DOHH2 (cell line): ENCODE data around the gene MICAL3.

ENCODE experiments used
- H3F3A ChIP-seq: fragments of 200-600 bp; sonication (generic), shearing (Covaris generic); 2 replicates; pipeline ENCODE4 v1.6.0; 2016; ENCODE audit warnings: antibody characterized with exemption, mild to moderate bottlenecking; ENCODE audit not compliant: control insufficient read depth, insufficient read depth
- H3K27ac ChIP-seq: fragments of 200-600 bp; sonication (generic); 2 replicates; pipeline ENCODE4 v1.5.1; 2014; ENCODE audit warnings: low read depth, mild to moderate bottlenecking, low read length, moderate library complexity
- H3K27me3 ChIP-seq: fragments of 200-600 bp; sonication (generic); 2 replicates; pipeline ENCODE4 v1.6.1; 2014; ENCODE audit warnings: mild to moderate bottlenecking, low read length, mixed read lengths; ENCODE audit not compliant: control insufficient read depth
- H3K36me3 ChIP-seq: fragments of 200-600 bp; sonication (generic); 2 replicates; pipeline ENCODE4 v1.6.1; 2014; ENCODE audit warnings: mild to moderate bottlenecking, low read length, moderate library complexity, mixed read lengths; ENCODE audit not compliant: control insufficient read depth
- H3K4me1 ChIP-seq: fragments of 200-600 bp; sonication (generic); 2 replicates; pipeline ENCODE4 v1.6.1; 2014; ENCODE audit warnings: mild to moderate bottlenecking, low read length, mixed read lengths; ENCODE audit not compliant: control insufficient read depth
- H3K4me2 ChIP-seq: fragments of 200-600 bp; sonication (generic); 2 replicates; pipeline ENCODE4 v1.6.0; 2014; ENCODE audit warnings: mild to moderate bottlenecking, low read length, moderate library complexity
- H3K4me3 ChIP-seq: fragments of 200-600 bp; sonication (generic); 2 replicates; pipeline ENCODE4 v1.5.1; 2014; ENCODE audit warnings: mild to moderate bottlenecking, low read length, mixed read lengths
- H3K79me2 ChIP-seq: fragments of 200-600 bp; sonication (generic); 2 replicates; pipeline ENCODE4 v1.6.1; 2014; ENCODE audit warnings: mild to moderate bottlenecking, low read length, mixed read lengths; ENCODE audit not compliant: control insufficient read depth
- H3K9me2 ChIP-seq: fragments of 200-600 bp; sonication (generic); replicated peaks from 2 replicates; pipeline ENCODE4 v1.6.1; 2014; ENCODE audit warnings: mild to moderate bottlenecking, low read length, mixed read lengths; ENCODE audit not compliant: control insufficient read depth
- H3K9me3 ChIP-seq: fragments of 200-600 bp; sonication (generic); 2 replicates; pipeline ENCODE4 v1.6.1; 2014; ENCODE audit warnings: antibody characterized with exemption, low read length, mixed read lengths; ENCODE audit not compliant: control insufficient read depth, insufficient read depth
- H4K20me1 ChIP-seq: fragments of 200-600 bp; sonication (generic); 2 replicates; pipeline ENCODE4 v1.6.0; 2014; ENCODE audit warnings: low read depth, mild to moderate bottlenecking, antibody characterized with exemption, low read length, moderate library complexity; ENCODE audit not compliant: control insufficient read depth, insufficient read depth
- EZH2phosphoT487 ChIP-seq: fragments of 200-600 bp; sonication (generic); IDR thresholded peaks from 2 replicates; pipeline ENCODE4 v1.6.1; 2017; ENCODE audit warnings: borderline replicate concordance, mild to moderate bottlenecking, antibody characterized with exemption, low read length, moderate library complexity, mixed read lengths
- TF ChIP-seq, protein P1 (sequence below): fragments of 200-600 bp; sonication (generic); IDR thresholded peaks from one replicate; pipeline ENCODE4 v1.5.1; 2014; ENCODE audit warnings: antibody characterized with exemption, mild to moderate bottlenecking, low read depth, low read length; ENCODE audit not compliant: poor library complexity, severe bottlenecking

MICAL3 gene

DNA sequence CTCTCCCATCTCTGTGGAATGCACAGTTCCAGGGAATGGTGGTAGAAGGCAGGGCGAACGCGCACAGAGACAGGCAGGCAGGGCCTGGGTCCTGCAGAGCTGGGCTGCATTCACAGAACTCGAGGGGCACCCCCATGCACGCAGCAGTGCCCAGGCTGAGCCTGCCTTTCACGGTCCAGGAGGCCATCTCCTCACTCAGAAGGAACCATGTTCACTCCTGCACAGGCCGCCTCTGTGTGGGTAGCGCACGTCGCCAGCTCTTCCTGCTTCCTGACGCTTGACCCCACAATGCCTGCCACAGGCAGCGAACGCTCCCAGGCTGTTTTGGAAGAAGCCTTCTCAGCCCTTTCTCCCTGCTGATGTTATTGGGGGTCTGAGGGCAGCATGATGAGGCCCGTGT lies 151.2 kb downstream of the MICAL3 start:
- H3K27ac ChIP-seq: no peak overlapping the region
- no peaks in the 10 kb centered on the region for H3K9me2 ChIP-seq
- no peaks in the 10 kb centered on the region for H3K27me3 ChIP-seq
- no peaks in the 10 kb centered on the region for H3F3A ChIP-seq
- TF ChIP-seq EZH2phosphoT487: no peak
- TF ChIP-seq, protein P1, sequence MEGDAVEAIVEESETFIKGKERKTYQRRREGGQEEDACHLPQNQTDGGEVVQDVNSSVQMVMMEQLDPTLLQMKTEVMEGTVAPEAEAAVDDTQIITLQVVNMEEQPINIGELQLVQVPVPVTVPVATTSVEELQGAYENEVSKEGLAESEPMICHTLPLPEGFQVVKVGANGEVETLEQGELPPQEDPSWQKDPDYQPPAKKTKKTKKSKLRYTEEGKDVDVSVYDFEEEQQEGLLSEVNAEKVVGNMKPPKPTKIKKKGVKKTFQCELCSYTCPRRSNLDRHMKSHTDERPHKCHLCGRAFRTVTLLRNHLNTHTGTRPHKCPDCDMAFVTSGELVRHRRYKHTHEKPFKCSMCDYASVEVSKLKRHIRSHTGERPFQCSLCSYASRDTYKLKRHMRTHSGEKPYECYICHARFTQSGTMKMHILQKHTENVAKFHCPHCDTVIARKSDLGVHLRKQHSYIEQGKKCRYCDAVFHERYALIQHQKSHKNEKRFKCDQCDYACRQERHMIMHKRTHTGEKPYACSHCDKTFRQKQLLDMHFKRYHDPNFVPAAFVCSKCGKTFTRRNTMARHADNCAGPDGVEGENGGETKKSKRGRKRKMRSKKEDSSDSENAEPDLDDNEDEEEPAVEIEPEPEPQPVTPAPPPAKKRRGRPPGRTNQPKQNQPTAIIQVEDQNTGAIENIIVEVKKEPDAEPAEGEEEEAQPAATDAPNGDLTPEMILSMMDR: no peak
- H3K9me3 ChIP-seq: no peaks in the 10 kb centered on the region
- H3K36me3 ChIP-seq: peaks cover 63% of the 10 kb centered on the region
- no peaks in the 10 kb centered on the region for H3K79me2 ChIP-seq
- H4K20me1 ChIP-seq: no peaks in the 10 kb centered on the region
- H3K4me1 ChIP-seq: no peaks in the 10 kb centered on the region
- no peak overlapping the region for H3K4me3 ChIP-seq
- no peak overlapping the region for H3K4me2 ChIP-seq

DNA sequence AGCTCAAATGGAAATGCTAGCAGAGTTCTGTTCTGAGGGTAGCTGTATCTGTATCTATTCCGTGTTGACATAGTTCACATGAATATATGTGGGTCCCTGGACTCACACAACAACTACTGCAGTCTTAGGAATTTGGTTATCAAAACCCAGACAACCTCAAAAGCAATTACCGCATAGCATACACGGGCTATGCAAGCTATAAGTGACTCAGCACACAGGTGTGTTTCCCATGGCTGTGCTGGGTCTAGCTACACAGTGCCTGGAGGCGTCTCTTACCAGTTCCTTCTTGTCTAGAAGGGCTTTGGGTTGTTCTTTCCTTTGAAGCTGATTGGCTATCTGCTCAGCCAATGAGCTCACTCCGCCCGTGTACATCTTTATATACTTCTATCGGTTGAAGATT lies 151.9 kb downstream of the MICAL3 start:
- Histone ChIP-seq H3K4me1 (no peaks in the 10 kb centered on the region), H3K4me2 (no peak overlapping the region), H3K79me2 (no peaks in the 10 kb centered on the region), H3K36me3 (peaks cover 63% of the 10 kb centered on the region), H3K9me3 (no peaks in the 10 kb centered on the region), H3K9me2 (no peaks in the 10 kb centered on the region), H3F3A (no peaks in the 10 kb centered on the region), H4K20me1 (no peaks in the 10 kb centered on the region), H3K4me3 (no peak overlapping the region), H3K27me3 (no peaks in the 10 kb centered on the region), H3K27ac (no peak overlapping the region)
- TF ChIP-seq EZH2phosphoT487: no peak
- TF ChIP-seq, protein P1: no peak

DNA sequence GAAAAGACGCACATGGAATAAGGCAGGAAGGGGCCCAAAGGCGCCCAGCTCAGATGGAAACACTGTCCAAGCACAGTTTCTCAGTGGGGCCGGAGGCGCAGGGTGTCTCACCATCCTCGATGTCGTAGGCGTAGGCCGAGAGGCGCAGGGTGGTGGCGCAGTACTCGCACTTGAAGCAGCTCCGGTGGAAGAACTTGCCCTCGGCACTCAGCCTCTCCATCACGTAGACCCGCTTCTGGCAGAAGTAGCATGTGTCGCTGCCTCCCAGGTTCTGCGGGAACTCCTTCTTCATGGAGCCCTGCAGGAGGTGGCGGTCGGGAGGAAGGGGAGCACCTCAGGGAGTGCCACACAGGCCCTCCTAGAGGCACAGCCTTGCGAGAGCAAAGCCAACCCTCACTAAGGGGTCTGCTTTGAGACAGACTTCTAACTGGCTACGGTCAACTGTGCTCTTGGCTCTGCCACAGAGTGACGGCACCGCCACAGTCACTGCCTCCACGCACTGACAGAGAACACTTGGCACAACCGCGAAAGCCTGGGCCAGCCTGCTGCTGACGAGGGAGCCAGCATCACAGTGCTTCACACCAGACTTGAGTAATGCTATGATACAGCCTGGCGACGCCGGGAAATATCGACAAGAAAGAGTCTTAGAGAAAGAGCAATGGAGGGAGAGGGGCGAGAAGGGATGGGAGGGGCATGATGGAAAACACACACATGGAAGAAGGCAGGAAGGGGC lies 152.5 kb downstream of the MICAL3 start:
- no peak overlapping the region for H3K27ac ChIP-seq
- no peaks in the 10 kb centered on the region for H3K9me2 ChIP-seq
- TF ChIP-seq, protein P1: no peak
- TF ChIP-seq EZH2phosphoT487: no peak
- no peaks in the 10 kb centered on the region for H3K79me2 ChIP-seq
- no peaks in the 10 kb centered on the region for H4K20me1 ChIP-seq
- no peak overlapping the region for H3K4me3 ChIP-seq
- no peak overlapping the region for H3K4me2 ChIP-seq
- H3F3A ChIP-seq: no peaks in the 10 kb centered on the region
- peaks cover 63% of the 10 kb centered on the region for H3K36me3 ChIP-seq
- H3K4me1 ChIP-seq: no peaks in the 10 kb centered on the region
- no peaks in the 10 kb centered on the region for H3K27me3 ChIP-seq
- H3K9me3 ChIP-seq: no peaks in the 10 kb centered on the region
